ENCODE measurements around the gene RNF17. TPM values are rescaled to one million over a fixed set of nuclear protein-coding genes. Genes with fewer than 3 reads are reported as not detected.

The RNF17 gene
- total RNA-seq, 1 experiment from 2014 or later, result not detected

- H3K4me3 ChIP-seq (replicated peaks in 1 of 2; ENCODE audit: low read depth in 1 of 2, low read length in 2 of 2), result no peak overlapping the region
- no peak overlapping the region for H3K4me2 ChIP-seq (ENCODE audit: low read length)
- H3K9me2 ChIP-seq (ENCODE audit: insufficient read depth), result no peaks in the 10 kb centered on the region
- RAD21 ChIA-PET (ENCODE audit: low non-redundant PET in 1 of 2, low total read pairs in 2 of 2, uncharacterized antibody in 2 of 2, unreplicated experiment in 2 of 2), result no interaction called here
- TF ChIP-seq EGR1 (IDR thresholded peaks at IDR 0.05; ENCODE audit: low read depth) (no peak), FOSL1 (IDR thresholded peaks at IDR 0.05; ENCODE audit: low read depth) (no peak), YY1 (IDR thresholded peaks at IDR 0.05; ENCODE audit: extremely low read depth, insufficient replicate concordance, low read depth, low read length) (no peak), ELF1 (IDR thresholded peaks at IDR 0.05; ENCODE audit: borderline replicate concordance, low read depth) (no peak), SP1 (IDR thresholded peaks at IDR 0.05; ENCODE audit: low read depth) (no peak), SIN3A (IDR thresholded peaks at IDR 0.05; ENCODE audit: low read depth) (no peak), EZH2phosphoT487 (IDR thresholded peaks at IDR 0.05; ENCODE audit: borderline replicate concordance) (no peak), TCF7L2 (IDR thresholded peaks at IDR 0.05; ENCODE audit: borderline replicate concordance, extremely low read depth, insufficient read depth, insufficient read length) (no peak), SRF (IDR thresholded peaks at IDR 0.05; ENCODE audit: low read depth) (no peak), JUND (IDR thresholded peaks at IDR 0.05) (no peak), POLR2A (IDR thresholded peaks at IDR 0.05; ENCODE audit: borderline replicate concordance, extremely low read depth, insufficient read depth, insufficient read length) (no peak), POLR2AphosphoS5 (IDR thresholded peaks at IDR 0.05; ENCODE audit: low read depth, low read length) (no peak), CEBPB (IDR thresholded peaks at IDR 0.05; ENCODE audit: low read depth) (no peak), ZNF274 (IDR thresholded peaks at IDR 0.05; ENCODE audit: low read depth, low read length) (no peak), RAD21 (IDR thresholded peaks at IDR 0.05; ENCODE audit: low read depth) (no peak)
- TF ChIP-seq, protein P1, sequence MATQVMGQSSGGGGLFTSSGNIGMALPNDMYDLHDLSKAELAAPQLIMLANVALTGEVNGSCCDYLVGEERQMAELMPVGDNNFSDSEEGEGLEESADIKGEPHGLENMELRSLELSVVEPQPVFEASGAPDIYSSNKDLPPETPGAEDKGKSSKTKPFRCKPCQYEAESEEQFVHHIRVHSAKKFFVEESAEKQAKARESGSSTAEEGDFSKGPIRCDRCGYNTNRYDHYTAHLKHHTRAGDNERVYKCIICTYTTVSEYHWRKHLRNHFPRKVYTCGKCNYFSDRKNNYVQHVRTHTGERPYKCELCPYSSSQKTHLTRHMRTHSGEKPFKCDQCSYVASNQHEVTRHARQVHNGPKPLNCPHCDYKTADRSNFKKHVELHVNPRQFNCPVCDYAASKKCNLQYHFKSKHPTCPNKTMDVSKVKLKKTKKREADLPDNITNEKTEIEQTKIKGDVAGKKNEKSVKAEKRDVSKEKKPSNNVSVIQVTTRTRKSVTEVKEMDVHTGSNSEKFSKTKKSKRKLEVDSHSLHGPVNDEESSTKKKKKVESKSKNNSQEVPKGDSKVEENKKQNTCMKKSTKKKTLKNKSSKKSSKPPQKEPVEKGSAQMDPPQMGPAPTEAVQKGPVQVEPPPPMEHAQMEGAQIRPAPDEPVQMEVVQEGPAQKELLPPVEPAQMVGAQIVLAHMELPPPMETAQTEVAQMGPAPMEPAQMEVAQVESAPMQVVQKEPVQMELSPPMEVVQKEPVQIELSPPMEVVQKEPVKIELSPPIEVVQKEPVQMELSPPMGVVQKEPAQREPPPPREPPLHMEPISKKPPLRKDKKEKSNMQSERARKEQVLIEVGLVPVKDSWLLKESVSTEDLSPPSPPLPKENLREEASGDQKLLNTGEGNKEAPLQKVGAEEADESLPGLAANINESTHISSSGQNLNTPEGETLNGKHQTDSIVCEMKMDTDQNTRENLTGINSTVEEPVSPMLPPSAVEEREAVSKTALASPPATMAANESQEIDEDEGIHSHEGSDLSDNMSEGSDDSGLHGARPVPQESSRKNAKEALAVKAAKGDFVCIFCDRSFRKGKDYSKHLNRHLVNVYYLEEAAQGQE (IDR thresholded peaks at IDR 0.05; ENCODE audit: low read depth), result no peak
- TF ChIP-seq, protein P2, sequence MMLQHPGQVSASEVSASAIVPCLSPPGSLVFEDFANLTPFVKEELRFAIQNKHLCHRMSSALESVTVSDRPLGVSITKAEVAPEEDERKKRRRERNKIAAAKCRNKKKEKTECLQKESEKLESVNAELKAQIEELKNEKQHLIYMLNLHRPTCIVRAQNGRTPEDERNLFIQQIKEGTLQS (IDR thresholded peaks at IDR 0.05), result no peak
- TF ChIP-seq, protein P3, sequence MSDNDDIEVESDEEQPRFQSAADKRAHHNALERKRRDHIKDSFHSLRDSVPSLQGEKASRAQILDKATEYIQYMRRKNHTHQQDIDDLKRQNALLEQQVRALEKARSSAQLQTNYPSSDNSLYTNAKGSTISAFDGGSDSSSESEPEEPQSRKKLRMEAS (IDR thresholded peaks at IDR 0.05), result no peak
- TF ChIP-seq, protein P4, sequence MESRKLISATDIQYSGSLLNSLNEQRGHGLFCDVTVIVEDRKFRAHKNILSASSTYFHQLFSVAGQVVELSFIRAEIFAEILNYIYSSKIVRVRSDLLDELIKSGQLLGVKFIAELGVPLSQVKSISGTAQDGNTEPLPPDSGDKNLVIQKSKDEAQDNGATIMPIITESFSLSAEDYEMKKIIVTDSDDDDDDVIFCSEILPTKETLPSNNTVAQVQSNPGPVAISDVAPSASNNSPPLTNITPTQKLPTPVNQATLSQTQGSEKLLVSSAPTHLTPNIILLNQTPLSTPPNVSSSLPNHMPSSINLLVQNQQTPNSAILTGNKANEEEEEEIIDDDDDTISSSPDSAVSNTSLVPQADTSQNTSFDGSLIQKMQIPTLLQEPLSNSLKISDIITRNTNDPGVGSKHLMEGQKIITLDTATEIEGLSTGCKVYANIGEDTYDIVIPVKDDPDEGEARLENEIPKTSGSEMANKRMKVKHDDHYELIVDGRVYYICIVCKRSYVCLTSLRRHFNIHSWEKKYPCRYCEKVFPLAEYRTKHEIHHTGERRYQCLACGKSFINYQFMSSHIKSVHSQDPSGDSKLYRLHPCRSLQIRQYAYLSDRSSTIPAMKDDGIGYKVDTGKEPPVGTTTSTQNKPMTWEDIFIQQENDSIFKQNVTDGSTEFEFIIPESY (IDR thresholded peaks at IDR 0.05; ENCODE audit: extremely low read depth, insufficient replicate concordance, low read length), result no peak
- TF ChIP-seq, protein P5, sequence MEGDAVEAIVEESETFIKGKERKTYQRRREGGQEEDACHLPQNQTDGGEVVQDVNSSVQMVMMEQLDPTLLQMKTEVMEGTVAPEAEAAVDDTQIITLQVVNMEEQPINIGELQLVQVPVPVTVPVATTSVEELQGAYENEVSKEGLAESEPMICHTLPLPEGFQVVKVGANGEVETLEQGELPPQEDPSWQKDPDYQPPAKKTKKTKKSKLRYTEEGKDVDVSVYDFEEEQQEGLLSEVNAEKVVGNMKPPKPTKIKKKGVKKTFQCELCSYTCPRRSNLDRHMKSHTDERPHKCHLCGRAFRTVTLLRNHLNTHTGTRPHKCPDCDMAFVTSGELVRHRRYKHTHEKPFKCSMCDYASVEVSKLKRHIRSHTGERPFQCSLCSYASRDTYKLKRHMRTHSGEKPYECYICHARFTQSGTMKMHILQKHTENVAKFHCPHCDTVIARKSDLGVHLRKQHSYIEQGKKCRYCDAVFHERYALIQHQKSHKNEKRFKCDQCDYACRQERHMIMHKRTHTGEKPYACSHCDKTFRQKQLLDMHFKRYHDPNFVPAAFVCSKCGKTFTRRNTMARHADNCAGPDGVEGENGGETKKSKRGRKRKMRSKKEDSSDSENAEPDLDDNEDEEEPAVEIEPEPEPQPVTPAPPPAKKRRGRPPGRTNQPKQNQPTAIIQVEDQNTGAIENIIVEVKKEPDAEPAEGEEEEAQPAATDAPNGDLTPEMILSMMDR (IDR thresholded peaks at IDR 0.05 in 2 of 3, conservative IDR thresholded peaks at IDR 0.05 in 1 of 3; ENCODE audit: borderline replicate concordance in 1 of 3, insufficient read depth in 1 of 3, low read depth in 2 of 3, low read length in 2 of 3), result no peak
- H3K4me1 ChIP-seq (ENCODE audit: control insufficient read depth in 1 of 2, insufficient read depth in 2 of 2, low read length in 2 of 2), result no peaks in the 10 kb centered on the region
- H4K20me1 ChIP-seq (ENCODE audit: insufficient read depth), result no peaks in the 10 kb centered on the region
- no TSS peak for BruUV-seq (replicated peaks)
- H2AFZ ChIP-seq (ENCODE audit: low read depth, low read length, poor library complexity, severe bottlenecking), result no peak overlapping the region
- no peak for ATAC-seq
- H3K27ac ChIP-seq (ENCODE audit: low read depth, low read length), result no peak overlapping the region
- H3K36me3 ChIP-seq (ENCODE audit: control insufficient read depth in 1 of 2, insufficient read depth in 2 of 2, low read length in 2 of 2), result no peaks in the 10 kb centered on the region
- H3K9me3 ChIP-seq (ENCODE audit: control insufficient read depth in 1 of 2, insufficient read depth in 1 of 2, low read depth in 1 of 2, low read length in 2 of 2), result no peaks in the 10 kb centered on the region
- POLR2A ChIA-PET, result no interaction called here
- CTCF ChIA-PET, result no interaction called here
- intact Hi-C loops (cut with micrococcal nuclease), result no loop called here
- H3K27me3 ChIP-seq (ENCODE audit: insufficient read depth, low read length), result no peaks in the 10 kb centered on the region
- no peak for DNase-seq (ENCODE audit: low read depth, low spot score)
- no peak overlapping the region for H3K9ac ChIP-seq (ENCODE audit: low read length)
- H3K79me2 ChIP-seq (ENCODE audit: insufficient read depth, low read length), result no peaks in the 10 kb centered on the region
These were observed 15.9 kb upstream of the RNF17 start for GRCh38 chr13:24748061-24748400.
